ENCODE measurements around the gene HNRNPL. TPM values are rescaled to one million over a fixed set of nuclear protein-coding genes. Genes with fewer than 3 reads are reported as not detected.
"Not testable (repeated sequence)": the region's sequence is repeated elsewhere in the genome, so short reads cannot be mapped to it uniquely, and the experiment has no call there.

The HNRNPL gene
- total RNA-seq, 2 experiments from 2014 or later = 479 to 611 TPM

GRCh38 chr19:38795549-38795948 lies 54.2 kb downstream of the HNRNPL start:
- Mint-ChIP-seq H3K4me3 (no peak overlapping the region), H3K36me3 (peaks cover 1% of the 10 kb centered on the region), H3K27ac (no peak overlapping the region), H3K9me3 (ENCODE audit: low read depth) (no peaks in the 10 kb centered on the region), H3K27me3 (peaks cover 6% of the 10 kb centered on the region), H3K4me1 (peaks cover 5% of the 10 kb centered on the region)
- CTCF ChIA-PET = interaction anchor here (3.0 kb wide), 1 partner anchor 26 kb away, joined by 9 read pairs; no protein-coding TSS in a partner anchor
- no peak for ATAC-seq
- DNase-seq = no peak

- Mint-ChIP-seq H3K4me1 (peaks cover 5% of the 10 kb centered on the region), H3K4me3 (no peak overlapping the region), H3K27ac (no peak overlapping the region), H3K9me3 (ENCODE audit: low read depth) (no peaks in the 10 kb centered on the region), H3K27me3 (peaks cover 6% of the 10 kb centered on the region), H3K36me3 (no peaks in the 10 kb centered on the region)
- no peak for DNase-seq
- CTCF ChIA-PET = interaction anchor here (3.0 kb wide), 1 partner anchor 24 kb away, joined by 9 read pairs; no protein-coding TSS in a partner anchor
- no peak for ATAC-seq
Observed at GRCh38 chr19:38793671-38794070, 56.1 kb downstream of the HNRNPL start.

- no peaks in the 10 kb centered on the region for H3K36me3 Mint-ChIP-seq
- H3K4me3 Mint-ChIP-seq = peak overlapping the region; percentile 5
- no peaks in the 10 kb centered on the region for H3K9me3 Mint-ChIP-seq (ENCODE audit: low read depth)
- CTCF ChIA-PET = interaction anchor here (0.7 to 3.0 kb wide), 4 partner anchors 9 to 137 kb away, joined by 3 to 9 read pairs (median 5); partner anchors contain the start of genes MRPS12 and SARS2
- peaks cover 5% of the 10 kb centered on the region for H3K4me1 Mint-ChIP-seq
- H3K27ac Mint-ChIP-seq = no peak overlapping the region
- peaks cover 6% of the 10 kb centered on the region for H3K27me3 Mint-ChIP-seq
- no peak for DNase-seq
- ATAC-seq = no peak
Observed at GRCh38 chr19:38793177-38793576, 56.6 kb downstream of the HNRNPL start.

GRCh38 chr19:38792250-38793111 lies 57.3 kb downstream of the HNRNPL start:
- CTCF ChIA-PET = interaction anchor here (0.7 to 3.0 kb wide), 4 partner anchors 10 to 138 kb away, joined by 3 to 9 read pairs (median 5); partner anchors contain the start of genes MRPS12 and SARS2
- Mint-ChIP-seq H3K27me3 (peaks cover 6% of the 10 kb centered on the region), H3K36me3 (no peaks in the 10 kb centered on the region), H3K27ac (no peak overlapping the region), H3K4me3 (peak overlapping the region; percentile 30), H3K4me1 (peaks cover 5% of the 10 kb centered on the region), H3K9me3 (ENCODE audit: low read depth) (no peaks in the 10 kb centered on the region)
- peak; percentile 59 for DNase-seq
- peak; percentile 47 for ATAC-seq

- peak; percentile 95 for ATAC-seq
- CTCF ChIA-PET; H3K27ac Mint-ChIP-seq; DNase-seq; H3K36me3 Mint-ChIP-seq; H3K9me3 Mint-ChIP-seq (ENCODE audit: low read depth); H3K4me3 Mint-ChIP-seq; H3K27me3 Mint-ChIP-seq; H3K4me1 Mint-ChIP-seq: not testable (repeated sequence)
Observed at GRCh38 chr19:38791451-38792064, 58.2 kb downstream of the HNRNPL start.

- H3K36me3 Mint-ChIP-seq; CTCF ChIA-PET; H3K27ac Mint-ChIP-seq; H3K4me3 Mint-ChIP-seq; H3K4me1 Mint-ChIP-seq; H3K9me3 Mint-ChIP-seq (ENCODE audit: low read depth); ATAC-seq; H3K27me3 Mint-ChIP-seq; DNase-seq: not testable (repeated sequence)
Observed at GRCh38 chr19:38790507-38791403, 59.0 kb downstream of the HNRNPL start.

GRCh38 chr19:38788478-38789243 lies 61.1 kb downstream of the HNRNPL start, which contains the start of gene LGALS7B:
Gene LGALS7B, plus strand, starts transcription at chr19:38789200. Its CDS starts 27 bp downstream, at chr19:38789227.
- peaks cover 8% of the 10 kb centered on the region for H3K4me1 Mint-ChIP-seq
- H3K27ac Mint-ChIP-seq = peak within 1 kb of the TSS; percentile 8
- ATAC-seq (no peak), DNase-seq (no peak)
- CTCF ChIA-PET = no interaction called here
- no peaks in the 10 kb centered on the region for H3K36me3 Mint-ChIP-seq
- H3K27me3 Mint-ChIP-seq = peaks cover 3% of the 10 kb centered on the region
- H3K9me3 Mint-ChIP-seq (ENCODE audit: low read depth) = no peaks in the 10 kb centered on the region
- no peak within 1 kb of the TSS for H3K4me3 Mint-ChIP-seq

GRCh38 chr19:38786572-38787265 lies 63.1 kb downstream of the HNRNPL start:
- DNase-seq = no peak
- no peak for ATAC-seq
- no peak overlapping the region for H3K27ac Mint-ChIP-seq
- H3K4me1 Mint-ChIP-seq = peaks cover 5% of the 10 kb centered on the region
- H3K4me3 Mint-ChIP-seq = no peak overlapping the region
- no peaks in the 10 kb centered on the region for H3K36me3 Mint-ChIP-seq
- peaks cover under 1% of the 10 kb centered on the region for H3K27me3 Mint-ChIP-seq
- CTCF ChIA-PET = interaction anchor here (0.6 to 0.7 kb wide), 2 partner anchors 17 to 114 kb away, joined by 3 read pairs; no protein-coding TSS in a partner anchor
- no peaks in the 10 kb centered on the region for H3K9me3 Mint-ChIP-seq (ENCODE audit: low read depth)

Other genes starting within 250 kb of the HNRNPL start
- 100 to 1,000 TPM; 337 to 497 TPM for gene MAP4K1, start 232.0 kb downstream of the HNRNPL start, total RNA-seq
- gene EIF3K, start 230.8 kb downstream of the HNRNPL start, total RNA-seq = 100 to 1,000 TPM; 281 to 308 TPM
- 100 to 1,000 TPM; 413 to 433 TPM for gene ACTN4, start 202.3 kb downstream of the HNRNPL start, total RNA-seq
- 10 to 100 TPM in 1 of 2 experiments, 1 to 10 TPM in 1; 8.4 to 17.5 TPM for gene CAPN12, start 105.5 kb downstream of the HNRNPL start, total RNA-seq
- not detected for gene LGALS7, start 76.5 kb downstream of the HNRNPL start, total RNA-seq
- gene LGALS7B, start 60.8 kb downstream of the HNRNPL start, total RNA-seq = not detected
- 1 to 10 TPM; 1.4 to 2.4 TPM for gene LGALS4, start 37.0 kb downstream of the HNRNPL start, total RNA-seq
- 100 to 1,000 TPM; 207 to 214 TPM for gene ECH1, start 18.2 kb downstream of the HNRNPL start, total RNA-seq
- gene RINL, start 28.3 kb upstream of the HNRNPL start, total RNA-seq = 10 to 100 TPM; 80.1 to 81.0 TPM
- 10 to 100 TPM; 47.1 to 47.8 TPM for gene SIRT2, start 49.6 kb upstream of the HNRNPL start, total RNA-seq
- 10 to 100 TPM; 44.7 to 65.7 TPM for gene NFKBIB, start 50.0 kb upstream of the HNRNPL start, total RNA-seq
- under 1 TPM; 0.49 to 0.85 TPM for gene CCER2, start 62.2 kb upstream of the HNRNPL start, total RNA-seq
- 10 to 100 TPM; 45.7 to 46.4 TPM for gene SARS2, start 80.8 kb upstream of the HNRNPL start, total RNA-seq
- gene MRPS12, start 81.0 kb upstream of the HNRNPL start, total RNA-seq = 10 to 100 TPM; 62.0 to 73.7 TPM
- under 1 TPM in 1 of 2 experiments, not detected in 1; 0.12 TPM for gene FBXO17, start 125.8 kb upstream of the HNRNPL start, total RNA-seq
- gene FBXO27, start 182.6 kb upstream of the HNRNPL start, total RNA-seq = under 1 TPM in 1 of 2 experiments, not detected in 1; 0.19 TPM
- not detected for gene ACP7, start 234.4 kb upstream of the HNRNPL start, total RNA-seq

Measured in activated CD8-positive, alpha-beta memory T cell treated with anti-CD3 and anti-CD28 coated beads, Interleukin-2, amount 10 ng/mL, durations not matched to agents 7 days and 5 days (primary cell).